Epithelial cell of proximal tubule (primary cell): ENCODE data around the gene CASP2. TPM values are rescaled to one million over a fixed set of nuclear protein-coding genes. Genes with fewer than 3 reads are reported as not detected.
A peak's percentile ranks its signal among the peaks of the same experiment; 100 is the strongest.
"Not testable (repeated sequence)": the region's sequence is repeated elsewhere in the genome, so short reads cannot be mapped to it uniquely, and the experiment has no call there.

ENCODE experiments used
- DNase-seq: peaks from one replicate; pipeline ENCODE4 v3.0.0-alpha.2; 2011; ENCODE audit warnings: low read depth
- H3K4me3 ChIP-seq: 2 replicates; pipeline ENCODE4 v1.5.1; 2011; ENCODE audit warnings: low read depth, mild to moderate bottlenecking, low read length
- total RNA-seq: library from RNA; depleted of rRNA; stranded (reverse); fragments of >200 nt; gene quantifications from 2 replicates; pipeline ENCODE4 v1.2.3, GENCODE V29; 2015
- TF ChIP-seq, protein P1 (sequence below): conservative IDR thresholded peaks from 2 replicates; pipeline ENCODE4 v1.5.1; 2012; ENCODE audit warnings: low read depth, mild to moderate bottlenecking, low read length

CASP2 gene
- total RNA-seq, 1 donor from 2014 or later = 17.8 TPM

DNA sequence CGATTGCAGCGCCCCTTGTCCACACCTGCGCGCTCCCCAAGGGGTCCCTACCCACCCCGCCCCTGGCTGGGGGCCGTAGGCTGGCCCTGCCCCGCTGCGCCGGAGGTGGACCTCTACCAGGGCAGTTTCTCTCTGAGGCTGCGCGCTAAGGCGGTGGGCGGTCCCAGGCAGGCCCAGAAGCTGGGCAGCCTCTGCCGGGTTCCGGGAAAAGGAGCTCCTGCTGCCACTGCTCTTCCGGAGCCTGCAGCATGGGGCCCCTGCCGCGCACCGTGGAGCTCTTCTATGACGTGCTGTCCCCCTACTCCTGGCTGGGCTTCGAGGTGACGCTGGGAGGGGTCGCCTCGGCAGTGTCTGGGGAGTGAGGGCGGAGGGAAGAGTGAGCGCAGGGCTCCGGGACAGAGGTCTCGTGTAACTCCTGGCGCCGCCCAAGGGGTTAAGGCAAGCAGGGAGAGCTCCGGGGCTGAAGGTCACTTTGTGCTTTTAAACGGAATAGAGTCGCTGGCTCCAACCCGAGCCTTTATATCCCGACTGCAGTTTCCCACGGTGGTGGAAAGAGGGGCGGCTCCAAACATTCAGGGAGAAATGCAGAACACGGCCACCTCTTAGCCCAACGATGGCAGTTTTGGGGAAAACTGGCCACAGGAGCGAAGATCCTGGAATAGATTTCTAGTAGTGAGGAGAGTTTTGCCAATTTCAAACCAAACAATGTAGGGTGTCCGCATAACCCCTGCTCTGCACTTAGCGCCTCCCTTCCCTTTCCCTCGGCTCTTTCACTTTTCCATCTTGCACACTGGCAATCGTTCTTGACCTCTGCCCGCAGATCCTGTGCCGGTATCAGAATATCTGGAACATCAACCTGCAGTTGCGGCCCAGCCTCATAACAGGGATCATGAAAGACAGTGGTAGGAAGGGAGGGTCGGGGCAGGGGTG, 24.6 kb upstream of the CASP2 start, which contains the start of gene GSTK1:
GSTK1 (plus strand) TSS at position 176 of the 930 bp plus-strand sequence; CDS start at position 249, 73 bp downstream.
- H3K4me3 ChIP-seq = peak within 1 kb of the TSS; percentile 63
- DNase-seq = no peak
- TF ChIP-seq, protein P1, sequence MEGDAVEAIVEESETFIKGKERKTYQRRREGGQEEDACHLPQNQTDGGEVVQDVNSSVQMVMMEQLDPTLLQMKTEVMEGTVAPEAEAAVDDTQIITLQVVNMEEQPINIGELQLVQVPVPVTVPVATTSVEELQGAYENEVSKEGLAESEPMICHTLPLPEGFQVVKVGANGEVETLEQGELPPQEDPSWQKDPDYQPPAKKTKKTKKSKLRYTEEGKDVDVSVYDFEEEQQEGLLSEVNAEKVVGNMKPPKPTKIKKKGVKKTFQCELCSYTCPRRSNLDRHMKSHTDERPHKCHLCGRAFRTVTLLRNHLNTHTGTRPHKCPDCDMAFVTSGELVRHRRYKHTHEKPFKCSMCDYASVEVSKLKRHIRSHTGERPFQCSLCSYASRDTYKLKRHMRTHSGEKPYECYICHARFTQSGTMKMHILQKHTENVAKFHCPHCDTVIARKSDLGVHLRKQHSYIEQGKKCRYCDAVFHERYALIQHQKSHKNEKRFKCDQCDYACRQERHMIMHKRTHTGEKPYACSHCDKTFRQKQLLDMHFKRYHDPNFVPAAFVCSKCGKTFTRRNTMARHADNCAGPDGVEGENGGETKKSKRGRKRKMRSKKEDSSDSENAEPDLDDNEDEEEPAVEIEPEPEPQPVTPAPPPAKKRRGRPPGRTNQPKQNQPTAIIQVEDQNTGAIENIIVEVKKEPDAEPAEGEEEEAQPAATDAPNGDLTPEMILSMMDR = no peak

DNA sequence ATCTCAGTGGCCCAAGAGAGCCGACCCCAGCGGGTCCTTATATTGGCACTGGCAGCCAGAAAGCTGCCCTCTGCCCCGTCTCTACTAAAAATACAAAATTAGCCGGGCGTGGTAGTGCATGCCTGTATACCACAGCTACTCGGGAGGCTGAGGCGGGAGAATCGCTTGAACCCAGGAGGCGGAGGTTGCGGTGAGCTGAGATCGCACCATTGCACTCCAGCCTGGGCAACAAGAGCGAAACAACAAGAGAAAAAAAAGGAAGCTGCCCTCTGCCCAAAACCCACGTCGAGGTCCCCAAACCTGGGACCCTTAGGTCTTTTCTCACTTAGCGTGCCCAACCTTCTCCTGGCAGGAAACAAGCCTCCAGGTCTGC, 24.0 kb upstream of the CASP2 start:
- H3K4me3 ChIP-seq = peak overlapping the region; percentile 63
- not testable (repeated sequence) for DNase-seq

DNA sequence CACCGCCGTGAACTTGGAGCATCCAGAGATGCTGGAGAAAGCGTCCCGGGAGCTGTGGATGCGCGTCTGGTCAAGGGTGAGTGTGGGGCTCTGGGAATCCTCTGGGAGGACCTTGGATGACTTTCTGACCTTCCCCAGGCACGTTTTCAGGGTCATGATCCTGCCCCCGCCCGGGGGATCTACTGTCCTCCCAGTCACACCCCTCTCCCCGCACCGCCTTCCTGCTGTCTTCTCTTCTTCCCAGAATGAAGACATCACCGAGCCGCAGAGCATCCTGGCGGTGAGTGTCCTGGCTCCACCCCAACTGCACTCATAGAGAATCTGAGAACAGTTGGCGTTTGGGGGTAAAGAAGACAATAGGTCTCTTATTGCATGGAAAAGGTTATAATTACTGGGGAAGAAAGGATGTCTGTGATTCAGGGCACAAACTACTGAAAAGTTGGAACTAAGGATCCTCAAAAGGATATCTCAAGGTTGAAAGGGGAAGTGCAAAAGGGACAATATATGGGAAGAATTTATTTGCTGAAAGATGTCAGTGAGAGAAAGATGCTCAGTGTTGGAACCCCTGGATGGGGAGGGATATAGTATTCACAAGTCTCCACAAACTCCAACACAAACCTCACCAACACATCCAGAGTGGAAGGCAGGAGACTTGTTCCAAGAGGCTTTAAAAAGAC, 23.0 kb upstream of the CASP2 start:
- H3K4me3 ChIP-seq = no peak overlapping the region
- no peak for DNase-seq
- TF ChIP-seq, protein P1 = no peak

DNA sequence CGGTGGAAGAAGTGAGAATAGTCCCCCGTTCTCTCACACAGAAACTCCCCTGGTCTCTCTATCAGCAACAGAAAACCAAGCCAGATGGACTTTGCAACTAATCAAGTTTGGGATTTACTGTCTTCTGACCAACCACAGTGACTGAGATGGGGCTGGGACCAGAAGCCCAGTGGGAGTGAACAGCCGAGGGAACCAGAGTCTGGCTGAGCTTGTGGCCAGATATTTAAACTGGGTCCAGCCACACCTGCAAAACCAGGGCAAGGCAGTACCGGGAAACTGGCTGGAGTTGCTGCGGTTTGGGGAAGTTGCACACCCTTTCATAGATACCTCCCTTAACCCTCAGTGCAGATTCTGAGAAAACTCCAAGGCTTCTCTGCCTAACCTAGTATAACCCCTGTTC, 18.9 kb upstream of the CASP2 start:
- no peak for DNase-seq
- TF ChIP-seq, protein P1 = no peak
- H3K4me3 ChIP-seq = no peak overlapping the region

GRCh38 chr7:143271240-143271639, 16.9 kb upstream of the CASP2 start:
- no peak overlapping the region for H3K4me3 ChIP-seq
- no peak for DNase-seq
- TF ChIP-seq, protein P1 = no peak

GRCh38 chr7:143272871-143273270, 15.3 kb upstream of the CASP2 start:
- DNase-seq = no peak
- no peak overlapping the region for H3K4me3 ChIP-seq
- TF ChIP-seq, protein P1 = no peak
